Measurements from ENCODE around the gene EPB41L4A. TPM values are rescaled to one million over a fixed set of nuclear protein-coding genes. Genes with fewer than 3 reads are reported as not detected.

EPB41L4A gene
- total RNA-seq, 1 donor, result 0.72 TPM

GRCh38 chr5:112258571-112258970, 160.5 kb downstream of the EPB41L4A start:
- Histone ChIP-seq H3K27me3 (ENCODE audit: insufficient read depth, low read length) (no peaks in the 10 kb centered on the region), H3K4me3 (ENCODE audit: insufficient read depth, low read length) (no peak overlapping the region), H3K9me3 (ENCODE audit: low read depth, low read length) (no peaks in the 10 kb centered on the region), H3K4me1 (ENCODE audit: insufficient read depth, low read length) (no peaks in the 10 kb centered on the region), H3K79me2 (ENCODE audit: insufficient read depth, low read length) (no peaks in the 10 kb centered on the region), H3K36me3 (ENCODE audit: insufficient read depth, low read length) (no peaks in the 10 kb centered on the region), H3K27ac (ENCODE audit: low read depth, low read length) (no peak overlapping the region), H4K20me1 (ENCODE audit: insufficient read depth, low read length) (no peaks in the 10 kb centered on the region), H2AFZ (ENCODE audit: low read length) (no peak overlapping the region), H3K4me2 (ENCODE audit: insufficient read depth, low read length) (no peak overlapping the region)
- no peak for TF ChIP-seq CTCF (IDR thresholded peaks at IDR 0.05; ENCODE audit: extremely low read depth, low read depth, low read length)
- no peak for DNase-seq (ENCODE audit: insufficient read length, low spot score, missing footprints)

GRCh38 chr5:112257976-112258375, 161.1 kb downstream of the EPB41L4A start:
- Histone ChIP-seq H3K4me1 (ENCODE audit: insufficient read depth, low read length) (no peaks in the 10 kb centered on the region), H3K36me3 (ENCODE audit: insufficient read depth, low read length) (no peaks in the 10 kb centered on the region), H2AFZ (ENCODE audit: low read length) (no peak overlapping the region), H3K27ac (ENCODE audit: low read depth, low read length) (no peak overlapping the region), H3K79me2 (ENCODE audit: insufficient read depth, low read length) (no peaks in the 10 kb centered on the region), H4K20me1 (ENCODE audit: insufficient read depth, low read length) (no peaks in the 10 kb centered on the region), H3K4me3 (ENCODE audit: insufficient read depth, low read length) (no peak overlapping the region), H3K9me3 (ENCODE audit: low read depth, low read length) (no peaks in the 10 kb centered on the region), H3K27me3 (ENCODE audit: insufficient read depth, low read length) (no peaks in the 10 kb centered on the region), H3K4me2 (ENCODE audit: insufficient read depth, low read length) (no peak overlapping the region)
- DNase-seq (ENCODE audit: insufficient read length, low spot score, missing footprints), result no peak
- TF ChIP-seq CTCF (IDR thresholded peaks at IDR 0.05; ENCODE audit: extremely low read depth, low read depth, low read length), result no peak

GRCh38 chr5:112257005-112257404, 162.1 kb downstream of the EPB41L4A start:
- no peak overlapping the region for H3K4me2 ChIP-seq (ENCODE audit: insufficient read depth, low read length)
- H3K4me3 ChIP-seq (ENCODE audit: insufficient read depth, low read length), result no peak overlapping the region
- H3K27ac ChIP-seq (ENCODE audit: low read depth, low read length), result no peak overlapping the region
- no peaks in the 10 kb centered on the region for H3K79me2 ChIP-seq (ENCODE audit: insufficient read depth, low read length)
- no peaks in the 10 kb centered on the region for H3K9me3 ChIP-seq (ENCODE audit: low read depth, low read length)
- no peak overlapping the region for H2AFZ ChIP-seq (ENCODE audit: low read length)
- no peaks in the 10 kb centered on the region for H3K4me1 ChIP-seq (ENCODE audit: insufficient read depth, low read length)
- no peak for TF ChIP-seq CTCF (IDR thresholded peaks at IDR 0.05; ENCODE audit: extremely low read depth, low read depth, low read length)
- DNase-seq (ENCODE audit: insufficient read length, low spot score, missing footprints), result no peak
- no peaks in the 10 kb centered on the region for H4K20me1 ChIP-seq (ENCODE audit: insufficient read depth, low read length)
- no peaks in the 10 kb centered on the region for H3K36me3 ChIP-seq (ENCODE audit: insufficient read depth, low read length)
- no peaks in the 10 kb centered on the region for H3K27me3 ChIP-seq (ENCODE audit: insufficient read depth, low read length)

DNA sequence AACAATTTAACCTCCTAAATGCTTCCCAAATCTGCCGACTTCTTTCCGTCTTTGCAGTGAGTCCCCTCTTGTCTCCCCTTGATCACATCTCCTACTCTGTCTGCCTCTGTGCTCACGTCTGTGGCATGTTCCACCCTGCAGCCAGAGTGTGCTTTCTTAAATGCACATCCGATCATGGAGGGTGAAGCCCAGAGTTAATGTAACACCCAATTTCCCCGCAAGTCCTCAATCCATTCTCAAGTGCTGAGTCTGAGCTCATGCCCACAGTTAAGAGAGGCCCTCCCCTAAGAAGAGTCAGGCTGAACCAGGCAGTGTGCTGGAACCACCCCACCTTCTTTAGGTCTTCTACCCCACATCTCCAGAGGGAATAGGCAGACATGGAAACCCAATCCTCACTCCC, 164.8 kb downstream of the EPB41L4A start:
- H3K27ac ChIP-seq (ENCODE audit: low read depth, low read length), result no peak overlapping the region
- H3K4me2 ChIP-seq (ENCODE audit: insufficient read depth, low read length), result no peak overlapping the region

More for the DNA sequence above, 164.8 kb downstream of the EPB41L4A start:
- DNase-seq (ENCODE audit: insufficient read length, low spot score, missing footprints), result no peak
- no peaks in the 10 kb centered on the region for H3K36me3 ChIP-seq (ENCODE audit: insufficient read depth, low read length)
- H3K27me3 ChIP-seq (ENCODE audit: insufficient read depth, low read length), result no peaks in the 10 kb centered on the region
- TF ChIP-seq CTCF (IDR thresholded peaks at IDR 0.05; ENCODE audit: extremely low read depth, low read depth, low read length), result no peak
- H2AFZ ChIP-seq (ENCODE audit: low read length), result no peak overlapping the region
- no peaks in the 10 kb centered on the region for H3K9me3 ChIP-seq (ENCODE audit: low read depth, low read length)
- H3K4me1 ChIP-seq (ENCODE audit: insufficient read depth, low read length), result no peaks in the 10 kb centered on the region
- no peaks in the 10 kb centered on the region for H3K79me2 ChIP-seq (ENCODE audit: insufficient read depth, low read length)
- no peak overlapping the region for H3K4me3 ChIP-seq (ENCODE audit: insufficient read depth, low read length)
- H4K20me1 ChIP-seq (ENCODE audit: insufficient read depth, low read length), result no peaks in the 10 kb centered on the region
